Sciatic nerve (tissue), 2 donors: ENCODE measurements around the gene CTNNA3. TPM values are rescaled to one million over a fixed set of nuclear protein-coding genes. Genes with fewer than 3 reads are reported as not detected.

Experiments
- ATAC-seq: fragments of 200-7000 bp; cut with Tn5 transposase; one replicate; pipeline ENCODE4 v1.9.1; 2020; ENCODE audit warnings: mild to moderate bottlenecking, moderate library complexity
- DNase-seq: peaks from one replicate; pipeline ENCODE4 v3.0.0-alpha.2; 2020; ENCODE audit warnings: low spot score
- intact Hi-C: fragments of 100-400 bp; cut with DNase I; formaldehyde crosslinking; loops from one replicate; pipeline ENCODE4 v1.14.2; 2022
- total RNA-seq: library from RNA; stranded (reverse); fragmentation: NEBNext Ultra II Directional; extraction: Animal tissue kit (Norgen Biotek cat#: 25700); gene quantifications from one replicate; pipeline ENCODE4 v1.2.1, GENCODE V29; 2021
- donor health status: DM: no; HTN: no; CAD: no.
- donor health status: DM: no; HTN: no; CAD: no.

Gene CTNNA3
- total RNA-seq, 1 donor from 2014 or later: 89.6 TPM

GRCh38 chr10:66148312-66148711, 1547.7 kb downstream of the CTNNA3 start:
- intact Hi-C loops: no loop called here
- DNase-seq (no peak), ATAC-seq (no peak)

- ATAC-seq (no peak), DNase-seq (no peak)
These were observed 1552.0 kb downstream of the CTNNA3 start for GRCh38 chr10:66144016-66144415.

GRCh38 chr10:66102756-66103155, 1593.2 kb downstream of the CTNNA3 start:
- intact Hi-C loops: no loop called here
- DNase-seq (no peak), ATAC-seq (no peak)

More at GRCh38 chr10:66144016-66144415, 1552.0 kb downstream of the CTNNA3 start:
- intact Hi-C loops: loop anchor here (2.0 kb wide), 1 partner anchor 13 kb away; no protein-coding TSS in a partner anchor

- DNase-seq (no peak), ATAC-seq (no peak)
- intact Hi-C loops: no loop called here
These were observed 1597.2 kb downstream of the CTNNA3 start for GRCh38 chr10:66098595-66099480.

GRCh38 chr10:66095610-66096009, 1600.4 kb downstream of the CTNNA3 start:
- no peak for DNase-seq
- intact Hi-C loops: no loop called here
- ATAC-seq: no peak

GRCh38 chr10:66085906-66086305, 1610.1 kb downstream of the CTNNA3 start:
- ATAC-seq (no peak), DNase-seq (no peak)
- intact Hi-C loops: no loop called here

GRCh38 chr10:66071907-66072306, 1624.1 kb downstream of the CTNNA3 start:
- intact Hi-C loops: no loop called here
- DNase-seq (no peak), ATAC-seq (no peak)

GRCh38 chr10:66058594-66058993, 1637.4 kb downstream of the CTNNA3 start:
- ATAC-seq (no peak), DNase-seq (no peak)
- intact Hi-C loops: no loop called here

- ATAC-seq (no peak), DNase-seq (no peak)
- intact Hi-C loops: no loop called here
These were observed 1646.7 kb downstream of the CTNNA3 start for GRCh38 chr10:66049335-66049734.

GRCh38 chr10:66045859-66046258, 1650.1 kb downstream of the CTNNA3 start:
- ATAC-seq: no peak
- no peak for DNase-seq

GRCh38 chr10:66041771-66042170, 1654.2 kb downstream of the CTNNA3 start:
- intact Hi-C loops: no loop called here
- DNase-seq: no peak
- no peak for ATAC-seq

More at GRCh38 chr10:66045859-66046258, 1650.1 kb downstream of the CTNNA3 start:
- intact Hi-C loops: no loop called here

- intact Hi-C loops: no loop called here
- no peak for ATAC-seq
- no peak for DNase-seq
These were observed 1657.4 kb downstream of the CTNNA3 start for GRCh38 chr10:66038623-66039022.

GRCh38 chr10:66026321-66026720, 1669.7 kb downstream of the CTNNA3 start:
- intact Hi-C loops: no loop called here
- no peak for ATAC-seq
- no peak for DNase-seq

- ATAC-seq (no peak), DNase-seq (no peak)
- intact Hi-C loops: no loop called here
These were observed 1670.8 kb downstream of the CTNNA3 start for GRCh38 chr10:66025186-66025585.

- ATAC-seq (no peak), DNase-seq (no peak)
- intact Hi-C loops: no loop called here
These were observed 1674.6 kb downstream of the CTNNA3 start for GRCh38 chr10:66021423-66021822.

- ATAC-seq: no peak
- DNase-seq: no peak
These were observed 1687.8 kb downstream of the CTNNA3 start for GRCh38 chr10:66008221-66008620.

GRCh38 chr10:66006411-66006810, 1689.6 kb downstream of the CTNNA3 start:
- no peak for DNase-seq
- no peak for ATAC-seq
- intact Hi-C loops: no loop called here

More at GRCh38 chr10:66008221-66008620, 1687.8 kb downstream of the CTNNA3 start:
- intact Hi-C loops: no loop called here

- intact Hi-C loops: no loop called here
- DNase-seq (no peak), ATAC-seq (no peak)
These were observed 1702.5 kb downstream of the CTNNA3 start for GRCh38 chr10:65993451-65993850.

- DNase-seq (no peak), ATAC-seq (no peak)
- intact Hi-C loops: no loop called here
These were observed 1727.1 kb downstream of the CTNNA3 start for GRCh38 chr10:65968871-65969270.

GRCh38 chr10:65968437-65968836, 1727.6 kb downstream of the CTNNA3 start:
- DNase-seq: no peak
- intact Hi-C loops: no loop called here
- no peak for ATAC-seq

- ATAC-seq (no peak), DNase-seq (no peak)
- intact Hi-C loops: no loop called here
These were observed 1731.8 kb downstream of the CTNNA3 start for GRCh38 chr10:65964205-65964604.
